ENCODE results near the gene SYNDIG1.

SYNDIG1 gene

GRCh38 chr20:24473435-24474223 lies 4.2 kb downstream of the SYNDIG1 start:
- DNase-seq (ENCODE audit: low read depth): no peak

- no peak for DNase-seq (ENCODE audit: low read depth)
Measured at GRCh38 chr20:24477831-24478547, 8.6 kb downstream of the SYNDIG1 start.

- no peak for DNase-seq (ENCODE audit: low read depth)
Measured at GRCh38 chr20:24478584-24478983, 9.2 kb downstream of the SYNDIG1 start.

DNA sequence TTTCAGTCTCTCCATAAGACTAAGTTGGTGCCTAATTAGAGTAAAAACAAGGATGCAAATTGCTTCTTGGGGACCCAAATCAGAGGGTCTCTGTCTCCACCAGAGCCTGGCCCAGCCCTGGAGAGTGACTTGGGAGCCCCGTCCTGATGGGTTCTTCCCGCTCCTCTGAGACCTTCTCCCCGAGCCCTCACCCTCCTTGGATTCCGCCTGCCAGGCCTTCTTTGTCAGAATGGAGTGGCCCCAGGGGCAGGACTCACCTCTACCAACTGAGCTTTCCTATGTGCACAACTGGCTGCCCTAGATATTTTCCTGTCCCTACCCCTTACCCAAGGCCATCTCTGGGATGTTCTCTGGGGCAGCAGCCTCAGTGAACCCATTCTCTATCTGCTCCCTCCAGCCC lies 9.7 kb downstream of the SYNDIG1 start:
- DNase-seq (ENCODE audit: low read depth): no peak

- no peak for DNase-seq (ENCODE audit: low read depth)
Measured at GRCh38 chr20:24479595-24479994, 10.2 kb downstream of the SYNDIG1 start.

GRCh38 chr20:24480509-24480908 lies 11.1 kb downstream of the SYNDIG1 start:
- no peak for DNase-seq (ENCODE audit: low read depth)

DNA sequence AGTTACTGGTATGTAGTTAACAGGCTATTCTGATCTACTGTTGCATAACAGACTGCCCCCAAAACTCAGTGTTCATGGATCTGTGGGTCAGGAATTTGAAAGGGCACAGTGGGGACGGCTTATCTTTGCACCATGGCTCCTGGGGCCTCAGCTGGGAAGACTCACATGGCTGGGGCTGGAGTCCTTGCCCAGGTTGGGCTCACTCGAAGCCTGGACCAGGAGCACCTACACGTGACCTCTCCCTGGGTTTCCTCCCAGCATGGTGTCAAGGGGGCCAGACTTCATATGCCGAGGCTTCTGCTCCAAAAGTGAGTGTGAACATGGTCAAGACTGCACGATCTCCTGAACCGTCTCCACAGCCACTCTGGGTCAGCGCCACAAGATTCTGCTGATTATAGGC lies 11.7 kb downstream of the SYNDIG1 start:
- no peak for DNase-seq (ENCODE audit: low read depth)

DNA sequence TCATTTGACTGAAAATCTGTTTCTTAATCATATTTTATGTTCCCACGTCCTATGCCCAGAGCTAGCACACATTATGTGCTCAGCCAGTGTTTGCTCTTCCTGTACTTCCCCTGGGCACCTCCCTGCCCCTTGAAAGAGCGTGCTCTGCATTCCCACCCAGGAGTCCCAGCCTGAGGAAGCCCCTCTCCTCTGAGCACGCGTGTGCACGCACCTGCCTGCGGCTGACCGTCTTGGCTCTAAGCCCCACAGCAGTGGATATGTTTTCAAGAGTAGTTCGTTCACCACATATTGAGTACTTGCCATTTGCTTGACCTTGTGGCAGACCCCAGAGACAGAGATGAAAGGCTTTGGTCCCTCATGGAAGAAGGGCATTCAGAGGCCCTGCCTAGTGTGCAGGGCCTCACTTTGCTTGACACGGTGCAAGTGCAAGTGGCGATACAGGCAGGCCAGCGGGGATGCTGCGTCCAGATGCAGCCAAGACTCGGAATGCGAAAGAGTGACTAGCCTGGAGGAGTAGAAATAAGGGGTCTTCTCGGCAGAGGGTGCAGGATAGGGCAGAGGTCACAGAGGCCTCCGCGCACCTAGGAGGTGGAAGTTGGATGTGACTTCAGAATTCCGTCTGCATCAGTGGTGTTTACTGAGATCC lies 14.1 kb downstream of the SYNDIG1 start:
- DNase-seq (ENCODE audit: low read depth): no peak

GRCh38 chr20:24484081-24484450 lies 14.6 kb downstream of the SYNDIG1 start:
- DNase-seq (ENCODE audit: low read depth): no peak

DNA sequence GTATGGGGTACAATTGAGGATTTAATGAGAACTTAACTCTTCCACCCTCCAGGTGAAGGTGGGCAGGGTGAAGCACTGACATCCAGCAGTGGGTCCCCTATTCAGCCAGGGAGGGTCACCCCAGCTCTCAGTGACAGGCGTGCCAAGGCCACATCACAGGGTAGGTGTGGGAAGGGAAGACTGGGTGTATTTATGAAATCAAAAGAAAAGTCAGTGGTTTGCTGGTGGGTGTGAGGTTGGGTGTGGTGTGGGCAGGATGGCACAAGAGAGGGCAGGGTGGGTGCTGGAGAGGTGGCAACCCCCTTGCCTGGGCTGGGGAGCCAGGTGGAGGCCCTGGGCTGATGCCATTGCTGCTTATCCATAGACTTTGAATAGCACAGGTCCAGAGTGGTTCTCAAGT lies 16.6 kb downstream of the SYNDIG1 start:
- no peak for DNase-seq (ENCODE audit: low read depth)

GRCh38 chr20:24487240-24487639 lies 17.8 kb downstream of the SYNDIG1 start:
- DNase-seq (ENCODE audit: low read depth): no peak

- DNase-seq (ENCODE audit: low read depth): no peak
Measured at GRCh38 chr20:24487648-24488047, 18.2 kb downstream of the SYNDIG1 start.

DNA sequence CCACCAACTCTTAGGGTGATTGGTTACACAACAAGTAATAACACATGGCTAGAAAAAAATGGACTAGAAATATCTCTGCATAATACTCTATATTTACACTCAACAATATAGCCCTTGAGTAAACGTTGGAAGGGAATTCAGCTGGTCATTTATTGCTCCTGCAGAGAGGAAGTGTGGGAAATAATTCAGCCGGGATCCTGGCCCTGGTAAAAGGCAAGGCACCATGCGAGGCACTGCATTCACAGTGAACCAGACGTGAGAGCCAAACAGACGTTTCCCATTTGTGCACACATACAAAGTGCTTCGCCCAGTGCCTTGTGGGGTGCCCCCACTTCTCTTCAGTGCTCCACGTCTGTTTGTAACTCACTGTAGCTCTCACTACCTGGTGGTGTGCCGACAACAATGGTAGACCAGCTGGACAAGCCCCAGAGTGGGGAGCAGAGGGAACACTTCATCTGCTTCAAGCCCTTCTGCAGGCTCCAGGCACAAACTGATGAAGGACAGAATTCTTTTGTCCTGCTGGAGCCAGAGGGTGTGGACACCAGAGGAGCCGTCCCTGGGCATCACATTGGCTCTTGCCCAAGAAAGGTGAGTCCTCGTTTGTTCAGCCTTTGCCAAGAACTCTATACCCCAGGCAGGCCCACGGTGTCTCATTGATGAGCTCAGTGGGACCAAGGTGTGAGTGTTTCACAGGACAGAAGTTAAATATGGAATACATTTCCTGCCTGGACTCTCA lies 18.8 kb downstream of the SYNDIG1 start:
- DNase-seq (ENCODE audit: low read depth): no peak

GRCh38 chr20:24488800-24489175 lies 19.4 kb downstream of the SYNDIG1 start:
- DNase-seq (ENCODE audit: low read depth): no peak

DNA sequence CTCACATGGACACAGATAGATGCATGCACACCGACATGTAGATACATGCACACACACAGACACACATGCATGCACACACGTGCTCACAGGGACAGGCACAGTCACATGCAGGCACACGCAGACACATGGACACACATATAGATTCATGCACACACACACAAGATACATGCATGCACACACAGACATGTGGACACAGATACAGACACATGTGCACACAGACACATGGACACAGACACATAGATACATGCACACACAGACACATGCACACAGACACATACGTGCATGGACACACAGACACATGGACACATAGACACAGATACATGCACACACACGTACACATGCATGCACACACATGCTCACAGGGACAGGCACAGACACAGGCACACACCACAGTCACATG lies 19.8 kb downstream of the SYNDIG1 start:
- no peak for DNase-seq (ENCODE audit: low read depth)

DNA sequence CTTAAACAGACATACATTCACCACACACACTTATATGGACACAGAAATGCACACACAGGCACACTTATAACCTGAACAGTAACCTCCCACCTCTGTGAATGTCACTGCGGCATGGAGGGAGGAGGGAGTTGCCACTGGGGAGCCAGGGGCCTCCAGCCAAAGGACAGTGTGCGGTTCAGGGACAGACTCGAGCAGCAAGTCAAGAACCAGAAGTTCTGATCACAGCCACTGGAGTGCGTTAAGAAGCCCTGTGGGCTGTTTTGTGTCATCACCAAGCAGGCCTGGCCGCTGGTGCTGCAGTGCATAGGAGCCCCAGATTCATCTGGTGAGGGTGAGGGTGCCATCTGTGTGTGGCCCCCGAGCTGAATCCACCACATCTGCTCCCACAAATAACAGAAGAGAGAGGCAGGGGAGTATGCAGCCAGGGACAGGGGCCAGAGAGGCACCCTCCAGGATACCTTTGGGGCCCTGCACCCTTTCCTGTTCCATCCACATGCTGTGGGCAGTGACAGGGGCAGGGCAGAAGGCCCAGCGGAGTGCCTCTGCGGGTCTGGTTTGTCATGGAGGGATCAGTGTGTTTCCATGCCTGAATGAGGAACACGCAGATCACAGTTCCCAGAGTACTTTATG lies 20.3 kb downstream of the SYNDIG1 start:
- DNase-seq (ENCODE audit: low read depth): no peak

- DNase-seq (ENCODE audit: low read depth): no peak
Measured at GRCh38 chr20:24490598-24490997, 21.2 kb downstream of the SYNDIG1 start.

- no peak for DNase-seq (ENCODE audit: low read depth)
Measured at GRCh38 chr20:24491041-24491756, 21.8 kb downstream of the SYNDIG1 start.

- no peak for DNase-seq (ENCODE audit: low read depth)
Measured at GRCh38 chr20:24492031-24492607, 22.7 kb downstream of the SYNDIG1 start.

GRCh38 chr20:24492698-24493097 lies 23.3 kb downstream of the SYNDIG1 start:
- no peak for DNase-seq (ENCODE audit: low read depth)

GRCh38 chr20:24493181-24493580 lies 23.8 kb downstream of the SYNDIG1 start:
- DNase-seq (ENCODE audit: low read depth): no peak
